ENCODE measurements around the gene PGGHG.
"Not testable (repeated sequence)": the region's sequence is repeated elsewhere in the genome, so short reads cannot be mapped to it uniquely, and the experiment has no call there.

The PGGHG gene

GRCh38 chr11:255176-255575, 33.8 kb upstream of the PGGHG start:
- Histone ChIP-seq H3K36me3 (ENCODE audit: insufficient read depth, low read depth, low read length) (peaks cover 36% of the 10 kb centered on the region), H3K4me1 (ENCODE audit: insufficient read depth, low read length) (no peaks in the 10 kb centered on the region), H3K4me3 (ENCODE audit: low read length) (no peak overlapping the region), H3K9me3 (ENCODE audit: insufficient read depth, low read depth, low read length) (no peaks in the 10 kb centered on the region), H3K9ac (ENCODE audit: low read depth, low read length) (no peak overlapping the region), H3K27ac (ENCODE audit: low read length) (no peak overlapping the region), H3K27me3 (ENCODE audit: insufficient read depth, low read length) (no peaks in the 10 kb centered on the region)

DNA sequence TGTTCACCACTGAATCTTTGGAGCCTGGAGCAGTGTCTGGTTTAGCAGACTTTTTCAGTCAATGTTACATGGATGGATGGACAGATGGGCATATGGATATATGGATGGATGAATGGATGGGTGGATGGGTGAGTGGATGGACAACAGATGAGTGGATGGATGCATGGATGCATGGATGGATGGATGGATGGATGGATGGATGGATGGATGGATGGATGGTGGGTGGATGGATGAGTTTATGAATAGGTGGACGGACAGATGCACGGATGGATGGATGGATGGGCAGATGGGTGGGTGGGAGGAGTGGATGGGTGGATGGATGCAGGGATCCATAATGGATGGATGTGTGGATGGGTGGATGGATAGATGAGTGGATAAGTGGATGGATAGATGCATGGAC, 33.1 kb upstream of the PGGHG start:
- H3K4me3 ChIP-seq (ENCODE audit: low read length), result no peak overlapping the region
- no peaks in the 10 kb centered on the region for H3K4me1 ChIP-seq (ENCODE audit: insufficient read depth, low read length)
- H3K36me3 ChIP-seq (ENCODE audit: insufficient read depth, low read depth, low read length), result peaks cover 30% of the 10 kb centered on the region
- no peak overlapping the region for H3K27ac ChIP-seq (ENCODE audit: low read length)
- H3K9ac ChIP-seq (ENCODE audit: low read depth, low read length), result no peak overlapping the region
- H3K27me3 ChIP-seq (ENCODE audit: insufficient read depth, low read length), result no peaks in the 10 kb centered on the region
- no peaks in the 10 kb centered on the region for H3K9me3 ChIP-seq (ENCODE audit: insufficient read depth, low read depth, low read length)

DNA sequence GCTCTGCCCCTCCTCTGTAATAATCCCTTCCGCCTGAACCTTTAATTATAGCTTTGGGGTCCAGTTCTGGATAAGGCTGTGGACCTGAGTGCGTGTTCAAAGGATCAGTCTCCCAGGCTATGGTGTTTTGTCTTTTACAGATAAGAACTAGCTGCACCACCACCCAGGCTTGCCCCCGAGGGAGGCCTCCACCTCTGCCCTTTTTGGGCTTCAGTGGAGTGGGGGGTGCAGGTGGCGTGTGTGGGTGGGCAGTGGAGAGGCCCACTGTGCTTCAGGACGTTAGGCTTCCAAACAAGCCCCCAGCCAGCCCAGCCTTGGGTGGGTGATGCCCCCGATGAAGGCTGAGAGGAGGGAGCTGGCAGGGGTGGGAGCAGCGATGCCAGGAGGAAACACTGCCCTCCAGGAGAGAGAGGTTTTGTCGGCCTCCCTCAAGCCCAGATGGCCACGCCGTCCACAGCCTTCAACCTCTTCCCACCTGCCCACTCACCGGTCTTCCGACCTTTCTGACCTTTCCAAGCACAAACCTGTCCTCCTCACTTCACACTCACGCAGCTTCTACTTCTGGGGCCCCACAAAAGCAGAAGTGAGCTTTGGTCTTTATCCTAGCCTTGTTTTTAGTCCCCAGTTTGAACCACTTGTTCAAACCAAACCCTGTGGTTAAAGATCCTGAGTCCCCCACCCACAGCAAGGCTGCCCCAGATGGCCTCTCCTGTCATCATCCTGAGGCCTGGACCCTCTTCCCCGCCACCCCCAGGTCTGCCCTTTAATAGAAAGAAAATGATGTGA, 31.8 kb upstream of the PGGHG start:
- no peaks in the 10 kb centered on the region for H3K4me1 ChIP-seq (ENCODE audit: insufficient read depth, low read length)
- no peaks in the 10 kb centered on the region; the same call in 1 of the 2 replicates for H3K9me3 ChIP-seq (ENCODE audit: insufficient read depth, low read depth, low read length)
- H3K36me3 ChIP-seq (ENCODE audit: insufficient read depth, low read depth, low read length), result peaks cover 17% of the 10 kb centered on the region
- H3K27ac ChIP-seq (ENCODE audit: low read length), result no peak overlapping the region
- H3K9ac ChIP-seq (ENCODE audit: low read depth, low read length), result no peak overlapping the region
- no peak overlapping the region for H3K4me3 ChIP-seq (ENCODE audit: low read length)
- H3K27me3 ChIP-seq (ENCODE audit: insufficient read depth, low read length), result no peaks in the 10 kb centered on the region

DNA sequence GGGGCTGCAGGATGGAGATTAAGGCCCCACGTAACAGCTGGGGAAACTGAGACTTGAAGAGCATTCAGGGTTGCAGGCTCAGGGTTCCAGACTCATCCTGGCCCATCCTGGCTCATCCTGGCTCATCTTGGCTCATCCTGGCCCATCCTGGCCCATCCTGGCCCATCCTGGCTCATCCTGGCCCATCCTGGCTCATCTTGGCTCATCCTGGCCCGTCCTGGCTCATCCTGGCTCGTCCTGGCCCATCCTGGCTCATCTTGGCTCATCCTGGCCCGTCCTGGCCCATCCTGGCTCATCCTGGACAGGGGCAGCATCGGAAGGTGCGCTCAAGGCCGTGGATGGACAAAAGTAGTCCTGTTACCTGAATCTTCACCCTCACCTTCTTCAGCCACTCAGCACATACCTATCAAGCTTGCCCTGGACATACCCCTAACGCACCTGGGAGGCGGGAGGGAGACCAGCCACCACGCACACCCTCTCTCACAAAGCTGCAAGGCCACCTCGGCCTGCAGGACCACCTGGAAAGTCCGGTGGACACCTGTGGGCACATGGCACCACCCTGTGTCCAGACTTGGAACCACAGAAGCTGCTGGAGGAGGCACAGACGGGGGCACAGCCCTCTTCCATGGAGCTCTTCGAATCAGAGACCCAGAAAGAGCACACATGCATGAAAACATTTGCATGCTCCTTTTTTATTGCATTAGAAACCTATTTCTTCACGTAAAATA, 31.0 kb upstream of the PGGHG start:
- Histone ChIP-seq H3K9ac (ENCODE audit: low read depth, low read length) (no peak overlapping the region), H3K4me3 (ENCODE audit: low read length) (no peak overlapping the region)

GRCh38 chr11:259413-259812, 29.5 kb upstream of the PGGHG start:
- no peaks in the 10 kb centered on the region for H3K4me1 ChIP-seq (ENCODE audit: insufficient read depth, low read length)
- H3K27me3 ChIP-seq (ENCODE audit: insufficient read depth, low read length), result no peaks in the 10 kb centered on the region
- no peak overlapping the region for H3K9ac ChIP-seq (ENCODE audit: low read depth, low read length)
- H3K9me3 ChIP-seq (ENCODE audit: insufficient read depth, low read depth, low read length), result no peaks in the 10 kb centered on the region; the same call in 1 of the 2 replicates
- H3K36me3 ChIP-seq (ENCODE audit: insufficient read depth, low read depth, low read length), result no peaks in the 10 kb centered on the region
- no peak overlapping the region for H3K4me3 ChIP-seq (ENCODE audit: low read length)
- no peak overlapping the region for H3K27ac ChIP-seq (ENCODE audit: low read length)

More for the DNA sequence above, 31.0 kb upstream of the PGGHG start:
- Histone ChIP-seq H3K36me3 (ENCODE audit: insufficient read depth, low read depth, low read length) (peaks cover 9% of the 10 kb centered on the region), H3K4me1 (ENCODE audit: insufficient read depth, low read length) (no peaks in the 10 kb centered on the region), H3K27ac (ENCODE audit: low read length) (no peak overlapping the region), H3K27me3 (ENCODE audit: insufficient read depth, low read length) (no peaks in the 10 kb centered on the region), H3K9me3 (ENCODE audit: insufficient read depth, low read depth, low read length) (no peaks in the 10 kb centered on the region; the same call in 1 of the 2 replicates)

GRCh38 chr11:261624-262023, 27.3 kb upstream of the PGGHG start:
- no peaks in the 10 kb centered on the region for H3K36me3 ChIP-seq (ENCODE audit: insufficient read depth, low read depth, low read length)
- H3K9me3 ChIP-seq (ENCODE audit: insufficient read depth, low read depth, low read length), result peaks cover 1% of the 10 kb centered on the region
- no peaks in the 10 kb centered on the region for H3K27me3 ChIP-seq (ENCODE audit: insufficient read depth, low read length)
- no peak overlapping the region for H3K9ac ChIP-seq (ENCODE audit: low read depth, low read length)
- no peak overlapping the region for H3K4me3 ChIP-seq (ENCODE audit: low read length)
- no peaks in the 10 kb centered on the region for H3K4me1 ChIP-seq (ENCODE audit: insufficient read depth, low read length)
- no peak overlapping the region for H3K27ac ChIP-seq (ENCODE audit: low read length)

GRCh38 chr11:266676-267439, 22.1 kb upstream of the PGGHG start:
- Histone ChIP-seq H3K27ac (ENCODE audit: low read length) (no peak overlapping the region), H3K27me3 (ENCODE audit: insufficient read depth, low read length) (0 out of 2 replicates have a peak, but pooled peaks cover 5% of the 10 kb centered on the region), H3K9ac (ENCODE audit: low read depth, low read length) (no peak overlapping the region), H3K4me3 (ENCODE audit: low read length) (no peak overlapping the region), H3K36me3 (ENCODE audit: insufficient read depth, low read depth, low read length) (no peaks in the 10 kb centered on the region), H3K4me1 (ENCODE audit: insufficient read depth, low read length) (peaks cover 5% of the 10 kb centered on the region; the same call in 1 of the 2 replicates), H3K9me3 (ENCODE audit: insufficient read depth, low read depth, low read length) (peaks cover 3% of the 10 kb centered on the region)

DNA sequence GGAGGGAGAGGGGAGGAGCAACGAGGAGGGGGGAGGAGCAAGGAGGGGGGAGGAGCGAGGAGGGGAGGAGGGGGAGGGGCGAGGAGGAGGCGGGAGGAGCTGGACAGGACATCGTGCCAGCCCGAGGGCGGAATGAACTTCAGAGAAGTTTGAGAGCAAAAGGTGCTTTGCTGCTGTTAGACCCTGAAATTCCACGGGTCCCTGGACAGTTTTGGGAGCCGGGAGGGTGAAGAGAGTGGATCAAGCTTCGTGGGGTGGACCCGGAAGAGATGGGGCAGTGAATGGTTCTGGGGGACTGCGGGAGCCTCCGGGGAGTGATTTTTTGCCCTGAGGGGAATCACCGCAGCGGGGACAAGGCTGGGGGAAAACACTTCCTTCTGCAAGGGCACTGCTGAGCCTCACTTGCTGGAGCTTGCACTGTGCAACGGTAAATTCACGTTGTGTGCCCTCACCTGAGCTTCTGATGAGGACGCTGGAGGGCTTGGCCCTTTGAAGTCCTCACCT, 21.4 kb upstream of the PGGHG start:
- no peak overlapping the region for H3K9ac ChIP-seq (ENCODE audit: low read depth, low read length)

DNA sequence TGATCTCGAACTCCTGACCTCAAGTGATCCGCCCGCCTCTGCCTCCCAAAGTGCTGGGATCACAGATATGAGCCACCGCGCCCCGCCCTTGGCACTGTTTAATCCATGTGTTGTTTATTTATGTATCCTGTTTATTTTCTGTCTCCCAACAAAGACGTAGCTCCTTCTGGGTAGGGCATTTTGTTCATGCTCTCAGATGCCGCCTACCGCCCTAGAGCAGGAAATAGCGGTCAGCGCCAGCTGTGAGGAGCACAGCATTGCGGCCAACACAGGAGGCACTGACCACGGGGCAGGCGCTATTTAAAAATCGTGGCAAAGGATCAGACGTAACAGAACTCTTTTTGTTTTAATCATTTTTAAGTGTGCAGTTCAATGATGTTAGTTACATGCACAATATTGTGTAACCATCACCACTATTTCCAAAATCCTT, 20.2 kb upstream of the PGGHG start:
- not testable (repeated sequence) for H3K27me3 ChIP-seq (ENCODE audit: insufficient read depth, low read length); H3K36me3 ChIP-seq (ENCODE audit: insufficient read depth, low read depth, low read length); H3K4me1 ChIP-seq (ENCODE audit: insufficient read depth, low read length); H3K27ac ChIP-seq (ENCODE audit: low read length); H3K9me3 ChIP-seq (ENCODE audit: insufficient read depth, low read depth, low read length)
- H3K9ac ChIP-seq (ENCODE audit: low read depth, low read length), result peak overlapping the region; percentile 70; the same call in 1 of the 2 replicates
- peak overlapping the region; percentile 55; the same call in 1 of the 2 replicates for H3K4me3 ChIP-seq (ENCODE audit: low read length)

More for the DNA sequence above, 21.4 kb upstream of the PGGHG start:
- Histone ChIP-seq H3K4me1 (ENCODE audit: insufficient read depth, low read length) (peaks cover 5% of the 10 kb centered on the region; the same call in 1 of the 2 replicates), H3K27me3 (ENCODE audit: insufficient read depth, low read length) (0 out of 2 replicates have a peak, but pooled peaks cover 5% of the 10 kb centered on the region), H3K27ac (ENCODE audit: low read length) (no peak overlapping the region), H3K9me3 (ENCODE audit: insufficient read depth, low read depth, low read length) (peaks cover 3% of the 10 kb centered on the region), H3K4me3 (ENCODE audit: low read length) (peak overlapping the region; percentile 43; the same call in 1 of the 2 replicates), H3K36me3 (ENCODE audit: insufficient read depth, low read depth, low read length) (no peaks in the 10 kb centered on the region)

DNA sequence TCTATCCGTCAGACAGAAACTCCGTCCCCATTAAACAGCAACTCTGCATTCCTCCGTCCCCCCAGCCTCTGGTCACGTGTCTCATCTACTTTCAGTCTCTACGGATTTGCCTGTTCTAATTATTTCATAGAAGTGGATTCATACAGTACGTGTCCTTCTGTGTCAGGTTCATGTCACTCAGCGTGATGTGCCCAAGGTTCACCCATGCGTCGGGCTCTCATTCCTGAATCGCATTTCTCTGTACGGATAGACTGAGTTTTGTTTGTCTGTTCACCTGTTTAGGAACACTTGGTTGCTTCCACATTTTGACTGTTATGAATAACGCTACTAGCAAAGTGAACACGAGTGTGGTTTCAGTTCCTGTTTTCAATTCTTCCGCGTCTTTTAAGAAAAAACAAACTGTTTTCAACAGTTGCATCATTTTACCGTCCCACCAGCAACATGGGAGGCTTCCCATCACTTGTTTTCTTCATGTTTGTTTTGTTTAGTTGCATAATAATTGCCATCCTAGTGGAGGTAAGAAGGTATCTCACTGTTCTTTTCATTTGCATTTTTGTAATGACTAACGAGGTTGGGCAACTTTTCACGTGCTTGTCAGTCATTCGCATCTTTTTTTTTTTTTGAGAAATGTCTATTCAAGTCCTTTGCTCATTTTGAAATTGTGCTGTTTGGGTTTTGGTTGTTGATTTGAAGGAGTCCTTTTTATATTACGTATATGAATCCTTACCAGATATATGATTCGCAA, 19.6 kb upstream of the PGGHG start:
- no peak overlapping the region for H3K27ac ChIP-seq (ENCODE audit: low read length)

More for the DNA sequence above, 19.6 kb upstream of the PGGHG start:
- Histone ChIP-seq H3K9me3 (ENCODE audit: insufficient read depth, low read depth, low read length) (peaks cover 3% of the 10 kb centered on the region), H3K36me3 (ENCODE audit: insufficient read depth, low read depth, low read length) (no peaks in the 10 kb centered on the region), H3K4me1 (ENCODE audit: insufficient read depth, low read length) (peaks cover 5% of the 10 kb centered on the region; the same call in 1 of the 2 replicates), H3K9ac (ENCODE audit: low read depth, low read length) (peak overlapping the region; percentile 70; the same call in 1 of the 2 replicates), H3K27me3 (ENCODE audit: insufficient read depth, low read length) (0 out of 2 replicates have a peak, but pooled peaks cover 5% of the 10 kb centered on the region), H3K4me3 (ENCODE audit: low read length) (peak overlapping the region; percentile 55; the same call in 1 of the 2 replicates)

Measured in iPS-20b (cell line).